Measurements from ENCODE around the gene ACTN1.

Gene ACTN1

GRCh38 chr14:68951800-68952530 is 27.1 kb downstream of the ACTN1 start:
- no peak for DNase-seq (ENCODE audit: low read depth in 2 of 3, low spot score in 1 of 3)

DNA sequence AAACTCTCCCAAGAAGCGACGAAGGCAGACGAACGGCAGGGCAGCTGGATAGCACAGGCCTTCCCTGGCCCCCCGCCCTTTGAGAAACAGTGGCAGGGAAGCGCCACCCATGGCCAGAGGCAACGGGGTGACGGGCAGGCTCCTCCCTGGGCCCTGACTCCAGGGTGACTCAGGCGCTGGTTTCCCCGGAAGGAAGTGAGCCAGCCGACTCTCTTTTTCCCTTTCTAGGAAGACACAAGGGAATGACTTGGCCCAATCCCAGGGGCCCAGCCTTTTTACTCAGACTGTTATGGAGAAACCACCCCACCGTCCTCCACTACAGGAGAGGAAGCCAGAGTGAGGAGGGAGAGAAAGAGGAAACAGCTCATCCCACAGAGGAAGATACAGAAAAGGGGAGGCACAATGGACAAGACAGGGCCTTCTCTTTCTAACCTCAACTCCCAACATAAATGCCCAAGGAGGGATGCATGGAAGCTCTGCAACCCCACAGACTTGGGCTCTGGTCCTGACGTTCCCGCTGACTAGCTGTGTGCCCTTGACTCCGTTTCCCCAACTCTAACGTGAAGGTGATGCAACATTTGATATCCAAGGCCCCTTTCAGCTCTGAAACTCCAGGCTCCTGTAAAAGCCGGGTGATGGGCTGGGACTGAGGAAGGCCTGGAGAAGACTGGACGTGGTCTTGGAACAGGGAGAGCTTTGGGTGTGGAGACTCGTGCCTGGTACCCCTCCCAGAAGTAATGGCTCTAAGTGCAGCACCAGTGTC is 27.9 kb downstream of the ACTN1 start:
- no peak for DNase-seq (ENCODE audit: low read depth in 2 of 3, low spot score in 1 of 3)

GRCh38 chr14:68950111-68950510 is 29.0 kb downstream of the ACTN1 start:
- DNase-seq (ENCODE audit: low read depth in 2 of 3, low spot score in 1 of 3): no peak

- DNase-seq (ENCODE audit: low read depth in 2 of 3, low spot score in 1 of 3): no peak
Measured at GRCh38 chr14:68949601-68949965, 29.5 kb downstream of the ACTN1 start.

DNA sequence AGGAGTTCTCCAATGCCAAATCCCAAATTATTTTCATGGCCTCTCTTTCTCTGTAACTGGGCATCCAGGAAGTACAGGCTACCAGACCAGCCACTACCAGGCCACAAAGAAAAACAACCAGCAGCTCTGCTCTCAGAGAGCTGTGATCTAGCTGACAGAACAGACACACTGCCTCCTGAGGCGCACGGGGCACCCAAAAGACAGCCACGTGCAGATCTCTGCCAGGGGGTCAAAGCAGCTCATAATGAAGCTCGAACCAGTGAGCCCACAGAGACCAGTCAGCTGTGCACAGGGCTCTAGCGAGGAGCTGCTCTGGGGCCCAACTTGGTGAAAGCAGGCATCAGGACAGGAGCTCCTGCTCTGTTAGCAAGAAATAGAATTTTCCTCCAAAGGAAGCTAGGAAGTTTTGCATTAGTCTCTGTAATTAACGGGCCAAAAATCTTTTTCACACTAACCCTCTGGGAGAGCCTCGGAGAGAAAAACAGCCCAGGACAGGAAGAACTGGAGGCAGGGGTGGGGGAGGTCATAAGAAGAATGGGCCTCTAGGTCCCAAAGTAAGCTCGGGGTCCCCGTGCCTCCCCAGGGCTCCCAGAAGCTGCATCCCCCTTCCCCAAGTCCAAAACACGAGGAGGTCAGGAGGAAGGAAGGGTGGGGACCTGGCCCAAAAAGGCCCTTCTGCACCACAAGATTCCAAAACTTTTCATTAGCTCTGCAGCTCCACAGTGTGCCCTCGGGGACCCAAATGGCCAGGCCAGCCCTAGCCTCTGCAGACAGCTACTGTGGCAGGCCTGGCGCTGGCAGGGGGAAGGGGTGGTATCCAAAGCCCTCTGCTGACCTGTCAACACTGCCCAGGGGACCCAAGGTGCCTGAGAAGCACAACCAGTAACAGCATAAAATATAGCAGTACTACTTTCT is 30.2 kb downstream of the ACTN1 start:
- DNase-seq (ENCODE audit: low read depth in 2 of 3, low spot score in 1 of 3): no peak

DNA sequence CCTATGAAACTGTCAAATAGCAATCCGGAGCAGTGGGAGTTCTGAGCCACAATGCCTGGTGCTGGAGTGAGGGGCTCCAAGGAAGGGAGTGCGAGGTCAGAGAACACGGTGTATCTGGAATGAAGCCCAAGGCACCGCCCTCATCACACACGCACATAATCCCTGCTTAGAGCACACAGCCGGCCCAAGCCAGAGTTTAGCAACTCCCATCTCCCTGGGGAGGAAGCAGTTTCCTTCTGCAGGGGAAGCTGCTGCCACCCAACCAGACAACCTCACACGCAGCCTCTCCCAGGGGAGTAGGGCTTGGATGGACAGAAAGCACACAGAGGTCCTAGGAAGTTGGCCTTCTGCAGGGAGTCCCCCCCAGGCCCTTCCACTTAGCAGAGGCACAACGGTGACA is 31.3 kb downstream of the ACTN1 start:
- no peak for DNase-seq (ENCODE audit: low read depth in 2 of 3, low spot score in 1 of 3)

DNA sequence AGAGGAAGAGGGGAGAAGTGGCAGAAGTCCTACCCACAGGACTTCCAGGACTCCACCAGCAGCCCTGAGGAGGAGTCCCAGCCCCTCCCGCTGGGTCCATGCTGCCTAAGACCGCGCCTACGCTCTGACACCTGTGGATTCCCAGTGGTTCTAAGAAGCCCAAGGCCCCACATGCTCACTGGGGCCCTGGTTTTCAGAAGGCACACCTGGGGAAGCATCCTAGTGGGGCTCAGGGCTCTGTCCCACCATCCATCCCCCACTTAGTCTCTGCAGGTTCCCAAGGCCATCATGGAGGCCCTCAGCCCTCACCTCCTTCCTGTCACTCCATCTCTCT is 32.6 kb downstream of the ACTN1 start:
- DNase-seq (ENCODE audit: low read depth in 2 of 3, low spot score in 1 of 3): no peak

GRCh38 chr14:68945585-68946488 is 33.3 kb downstream of the ACTN1 start:
- no peak for DNase-seq (ENCODE audit: low read depth in 2 of 3, low spot score in 1 of 3)

GRCh38 chr14:68945190-68945584 is 33.9 kb downstream of the ACTN1 start:
- DNase-seq (ENCODE audit: low read depth in 2 of 3, low spot score in 1 of 3): no peak

DNA sequence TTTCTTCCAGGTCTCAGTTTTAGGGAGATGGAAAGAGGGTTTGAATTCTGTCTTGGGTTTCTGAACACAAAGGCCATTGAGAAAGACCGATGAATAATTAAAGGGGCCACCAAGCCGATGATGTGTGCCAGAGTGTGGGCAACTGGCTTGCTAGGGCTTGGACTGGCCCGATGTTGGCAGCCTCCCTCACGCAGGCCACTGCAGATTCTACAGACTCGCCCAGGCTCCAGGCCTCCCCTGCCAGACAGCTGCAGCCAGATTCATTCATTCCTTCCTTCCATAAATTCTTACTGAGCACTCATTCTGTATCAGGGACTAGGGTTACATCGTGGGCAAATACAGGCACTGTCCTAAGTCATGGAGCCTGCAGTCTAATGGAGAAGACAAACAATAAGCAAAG is 34.9 kb downstream of the ACTN1 start:
- DNase-seq (ENCODE audit: low read depth in 2 of 3, low spot score in 1 of 3): no peak

- DNase-seq (ENCODE audit: low read depth in 2 of 3, low spot score in 1 of 3): no peak
Measured at GRCh38 chr14:68943107-68943506, 36.0 kb downstream of the ACTN1 start.

DNA sequence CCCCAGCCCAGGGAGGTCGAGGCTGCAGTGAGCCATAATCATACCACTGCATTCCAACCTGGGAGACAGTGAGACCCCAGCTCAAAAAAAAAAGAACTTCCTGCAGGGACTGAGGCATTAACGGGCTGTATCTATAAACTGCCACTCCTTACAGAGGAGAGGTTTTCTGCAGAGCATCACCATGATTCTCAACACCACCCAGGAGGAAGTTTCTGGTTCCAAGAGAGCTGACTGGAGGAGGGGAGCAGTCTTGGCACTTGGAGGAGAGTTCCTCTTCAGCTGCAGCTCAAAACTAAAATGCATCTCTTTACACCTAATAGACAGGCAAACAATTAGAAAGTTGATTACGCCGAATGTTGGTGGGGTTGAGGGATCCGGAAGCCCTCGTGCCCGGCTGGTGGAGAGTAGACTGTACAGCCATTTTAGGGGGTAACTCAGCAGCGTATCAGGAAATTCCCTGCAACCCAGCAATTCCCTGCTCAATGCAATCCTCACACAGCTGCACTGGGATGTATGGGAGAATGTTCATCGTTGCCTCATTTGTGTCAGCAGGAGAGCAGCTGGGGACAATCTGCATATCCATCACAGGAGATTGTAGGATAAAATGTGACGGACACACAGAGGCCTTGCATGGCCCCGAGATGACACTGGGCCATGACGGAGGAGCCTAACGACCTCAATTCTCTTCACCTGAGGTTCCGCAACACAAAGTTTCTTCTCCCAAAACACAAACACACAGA is 36.6 kb downstream of the ACTN1 start:
- no peak for DNase-seq (ENCODE audit: low read depth in 2 of 3, low spot score in 1 of 3)

DNA sequence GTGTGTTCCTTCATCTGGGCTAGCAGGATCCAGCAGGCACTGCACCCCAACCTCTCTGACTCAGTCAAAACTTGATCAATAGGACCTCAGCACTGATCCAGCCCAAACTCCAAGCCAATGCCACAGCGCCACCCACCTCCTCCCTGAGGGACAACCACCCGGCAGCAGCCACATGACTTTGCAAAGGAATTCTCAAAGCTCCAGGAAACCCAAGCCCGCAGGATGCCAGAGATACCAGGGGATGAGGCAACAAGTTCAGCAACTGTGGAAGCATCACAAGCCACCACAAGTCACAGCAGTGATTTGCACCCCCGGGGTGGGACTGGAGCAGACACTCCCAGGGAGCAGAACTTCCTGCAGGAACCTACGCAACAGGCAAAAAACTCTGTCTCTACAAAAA is 37.3 kb downstream of the ACTN1 start:
- DNase-seq (ENCODE audit: low read depth in 2 of 3, low spot score in 1 of 3): no peak

DNA sequence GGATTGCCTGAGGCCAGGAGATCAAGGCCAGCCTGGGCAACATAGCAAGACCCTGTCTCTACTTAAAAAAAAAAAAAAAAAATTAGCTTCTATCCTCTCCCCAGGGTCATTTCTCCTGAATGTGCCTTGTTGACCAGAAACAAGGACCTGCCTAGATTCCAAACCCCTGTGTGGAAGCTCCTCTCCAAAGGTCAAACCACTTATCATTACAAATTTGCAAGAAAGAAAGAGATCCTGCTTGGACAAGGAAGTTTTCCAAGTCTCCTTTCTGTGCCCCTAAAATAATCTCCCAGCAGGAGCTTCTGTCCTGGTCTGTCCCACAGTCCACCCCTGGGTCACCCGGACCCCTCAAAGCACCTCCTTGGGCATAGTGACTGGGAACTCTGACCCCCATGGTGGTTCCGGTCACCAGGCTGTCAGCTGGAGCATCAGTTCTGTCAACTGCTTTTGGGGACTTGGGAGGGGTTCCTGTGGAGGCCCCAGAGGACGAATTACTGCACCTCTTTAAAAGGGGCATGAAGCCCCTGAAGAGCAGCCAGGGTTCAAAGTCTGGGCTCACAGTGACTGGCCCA is 38.4 kb downstream of the ACTN1 start:
- no peak for DNase-seq (ENCODE audit: low read depth in 2 of 3, low spot score in 1 of 3)

DNA sequence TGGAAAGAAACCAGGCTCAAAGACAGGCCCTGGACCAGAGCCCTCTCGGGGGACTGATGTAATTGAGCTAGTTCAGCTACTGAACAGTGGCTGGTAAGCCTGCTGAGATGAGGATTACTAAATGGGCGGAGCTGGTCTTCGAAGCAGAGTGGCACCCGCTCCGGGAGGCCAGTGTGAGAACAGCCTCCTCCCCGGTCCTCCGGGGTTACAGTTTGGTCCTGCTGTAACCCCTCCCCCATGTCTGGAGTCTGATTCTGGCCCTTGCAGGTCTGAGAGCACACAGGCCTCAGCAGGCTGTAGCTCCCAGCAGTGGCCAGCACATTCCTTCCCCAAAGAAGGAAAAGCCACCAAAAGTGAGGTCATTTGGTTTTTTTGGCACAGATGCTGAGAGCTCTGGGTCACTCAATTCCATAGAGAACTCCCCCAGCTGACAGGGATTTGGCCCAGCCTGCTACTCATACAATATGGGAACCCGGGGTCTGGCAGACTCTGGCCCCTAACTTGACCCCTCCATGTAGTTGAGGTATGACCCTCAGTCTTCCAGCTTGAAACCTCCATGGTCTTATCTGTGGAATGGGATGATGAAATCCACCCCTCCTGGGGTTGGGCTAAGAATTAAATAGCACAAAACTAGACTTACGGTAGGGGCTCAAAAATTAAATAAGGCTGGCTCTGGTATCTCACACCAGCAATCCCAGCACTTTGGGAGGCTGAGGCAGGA is 39.0 kb downstream of the ACTN1 start:
- DNase-seq (ENCODE audit: low read depth in 2 of 3, low spot score in 1 of 3): no peak

DNA sequence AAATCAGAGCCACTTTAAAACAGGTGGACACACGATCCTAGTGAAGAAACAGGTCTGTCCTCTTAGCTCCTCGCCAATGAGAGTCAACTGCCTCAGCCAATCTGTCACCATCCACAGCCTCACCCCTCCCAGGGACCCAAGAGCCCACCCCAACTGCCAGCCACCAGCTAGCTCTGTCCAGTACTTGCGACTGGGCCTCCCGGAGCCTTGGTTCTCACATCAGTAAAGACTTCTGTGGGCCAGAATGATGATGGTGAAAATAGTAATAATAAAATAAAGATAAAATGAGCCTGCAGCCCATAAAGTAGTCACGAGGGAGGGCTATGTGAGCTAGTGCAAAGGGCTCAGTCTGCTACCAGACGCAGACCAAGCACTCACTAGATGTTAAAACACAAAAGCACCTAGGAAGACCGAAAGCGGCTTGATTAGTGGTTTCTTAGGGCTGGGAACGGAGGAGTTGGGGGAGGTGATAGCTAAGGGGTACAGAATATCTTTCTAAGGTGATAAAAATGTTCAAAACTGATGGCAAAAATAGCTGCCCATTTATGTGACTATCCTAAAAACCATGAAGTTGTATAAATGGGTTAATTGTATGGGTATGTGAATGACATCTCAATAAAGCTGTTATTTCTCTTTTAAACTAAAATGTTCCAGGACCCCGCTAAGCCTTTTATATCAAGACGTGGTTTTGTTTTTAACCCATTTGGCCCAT is 39.8 kb downstream of the ACTN1 start:
- DNase-seq (ENCODE audit: low read depth in 2 of 3, low spot score in 1 of 3): no peak

- DNase-seq (ENCODE audit: low read depth in 2 of 3, low spot score in 1 of 3): no peak
Measured at GRCh38 chr14:68938271-68939150, 40.6 kb downstream of the ACTN1 start.

All from stimulated activated CD4-positive, alpha-beta T cell treated with anti-CD3 and anti-CD28 coated beads, Interleukin-12 subunit alpha, Interleukin-12 subunit beta, amount 100 ng/mL, for 48 hours (primary cell).